Esophagus muscularis mucosa (tissue), 3 donors: Measurements from ENCODE around the gene PNPO.

Experiments
- CTCF ChIP-seq, 3 experiments: fragments of 200-600 bp in 2 of 3; fragments of 450-650 bp in 1 of 3; sonication (generic) in 2 of 3; IDR thresholded peaks; one replicate each; pipeline ENCODE4 v1.5.1; 2017 to 2019; ENCODE audit warnings: antibody characterized with exemption in 3 of 3, mild to moderate bottlenecking in 2 of 3, moderate library complexity in 1 of 3
- POLR2A ChIP-seq: fragments of 450-650 bp; IDR thresholded peaks from one replicate; pipeline ENCODE4 v1.6.1; 2017; ENCODE audit warnings: antibody characterized with exemption, moderate library complexity, mild to moderate bottlenecking, low read depth

- TF ChIP-seq CTCF (IDR thresholded peaks at IDR 0.05) = no peak
- no peak for TF ChIP-seq POLR2A
These were observed 3.7 kb downstream of the PNPO start for GRCh38 chr17:47945080-47945479.
